Thymus (tissue), 11 donors: ENCODE results near the gene PITPNC1. TPM values are rescaled to one million over a fixed set of nuclear protein-coding genes. Genes with fewer than 3 reads are reported as not detected.

Source experiments
- DNase-seq, 9 donors: peaks; one replicate each; pipeline ENCODE4 v3.0.0-alpha.2; 2013; ENCODE audit warnings: low spot score in 9 of 9, low read depth in 6 of 9, missing footprints in 1 of 9
- H3K27ac ChIP-seq, 2 donors: one replicate each; pipeline ENCODE4 v1.5.1; 2013; ENCODE audit warnings: control low read depth in 1 of 2, low read depth in 1 of 2, low read length in 1 of 2, mild to moderate bottlenecking in 1 of 2, moderate library complexity in 1 of 2
- H3K27me3 ChIP-seq, 2 donors: one replicate each; pipeline ENCODE4 v1.5.1; 2013; ENCODE audit warnings: low read length in 1 of 2; ENCODE audit not compliant: control insufficient read depth in 2 of 2, insufficient read depth in 1 of 2
- H3K36me3 ChIP-seq, 2 donors: one replicate each; pipeline ENCODE4 v1.5.1; 2013; ENCODE audit warnings: low read length in 1 of 2, mild to moderate bottlenecking in 1 of 2, moderate library complexity in 1 of 2; ENCODE audit not compliant: control insufficient read depth in 2 of 2, insufficient read depth in 2 of 2
- H3K4me1 ChIP-seq, 2 donors: one replicate each; pipeline ENCODE4 v1.5.1; 2013; ENCODE audit warnings: low read length in 2 of 2; ENCODE audit not compliant: control insufficient read depth in 2 of 2, insufficient read depth in 2 of 2
- H3K4me3 ChIP-seq, 2 donors: one replicate each; pipeline ENCODE4 v1.5.1; 2013; ENCODE audit warnings: low read length in 2 of 2, control low read depth in 1 of 2, mild to moderate bottlenecking in 1 of 2
- H3K9me3 ChIP-seq, 2 donors: one replicate each; pipeline ENCODE4 v1.5.1; 2013; ENCODE audit warnings: low read length in 1 of 2, mild to moderate bottlenecking in 1 of 2; ENCODE audit not compliant: control insufficient read depth in 2 of 2, insufficient read depth in 1 of 2
- WGBS: extraction: QIAGEN DNeasy Blood & Tissue Kit; methylation state at CpG from one replicate; pipeline ENCODE4 v1.1.7; 2013; 5-methylcytosine and 5-hydroxymethylcytosine counted together
- polyA plus RNA-seq: library from polyadenylated mRNA; stranded (reverse); fragments of 200-250 nt; gene quantifications from one replicate; pipeline ENCODE4 v1.2.3, GENCODE V29; 2013
- total RNA-seq: library from RNA; stranded (reverse); fragments of 120-200 nt; gene quantifications from one replicate; pipeline ENCODE4 v1.2.4, GENCODE V29; 2013
- donor health status: healthy.

The PITPNC1 gene
- total and polyA plus RNA-seq, 2 donors: 26.0 to 27.0 TPM

DNA sequence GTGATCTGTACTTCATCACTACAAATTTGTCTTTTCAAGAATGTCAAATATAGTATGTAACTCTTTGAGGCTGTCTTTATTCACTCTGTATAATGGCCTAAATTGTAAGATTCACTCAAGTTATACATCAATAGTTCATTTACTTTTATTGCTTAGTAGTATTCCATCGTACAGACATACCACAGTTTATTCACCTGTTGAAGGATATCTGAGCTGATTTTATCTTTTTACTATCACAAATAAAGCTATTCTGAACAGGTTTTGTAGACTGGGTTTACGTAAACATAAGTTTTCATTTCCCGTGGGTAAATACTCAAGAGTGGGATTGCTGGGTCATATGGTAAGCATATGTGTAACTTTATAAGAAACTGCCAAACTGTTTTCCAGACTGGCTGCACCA, 29.3 kb upstream of the PITPNC1 start:
- Histone ChIP-seq H3K4me1 (no peaks in the 10 kb centered on the region), H3K27me3 (no peaks in the 10 kb centered on the region), H3K27ac (no peak overlapping the region), H3K9me3 (no peaks in the 10 kb centered on the region), H3K36me3 (peaks cover 27 to 75% of the 10 kb centered on the region in 2 donors), H3K4me3 (no peak overlapping the region)
- DNase-seq: no peak
- WGBS: over 99% methylated on average over 3 of the region's 3 CpGs

DNA sequence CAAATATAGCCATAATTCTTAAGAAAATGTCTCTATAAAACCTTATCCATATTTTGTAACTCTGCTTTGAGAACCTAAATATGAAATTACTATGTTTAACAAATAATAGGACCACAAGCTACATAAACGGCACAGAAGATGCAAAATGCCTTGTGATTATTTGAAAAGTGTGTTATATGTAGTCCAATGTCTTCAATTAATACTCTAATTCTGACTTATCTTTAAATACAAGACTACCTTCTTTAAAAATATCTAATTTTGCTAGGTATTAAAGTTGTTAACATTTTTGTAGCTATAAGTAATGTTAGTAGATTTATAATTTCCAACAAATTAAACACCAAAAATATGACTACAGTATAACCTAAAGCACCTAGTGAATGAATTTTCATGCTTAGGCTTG, 27.7 kb upstream of the PITPNC1 start:
- no peaks in the 10 kb centered on the region for H3K9me3 ChIP-seq
- H3K36me3 ChIP-seq: peaks cover 27 to 77% of the 10 kb centered on the region in 2 donors
- no peaks in the 10 kb centered on the region for H3K27me3 ChIP-seq
- DNase-seq: no peak
- 100% methylated on average over 1 of the region's 1 CpG for WGBS
- no peak overlapping the region for H3K27ac ChIP-seq
- H3K4me3 ChIP-seq: no peak overlapping the region
- no peaks in the 10 kb centered on the region for H3K4me1 ChIP-seq

GRCh38 chr17:67353161-67353560, 23.9 kb upstream of the PITPNC1 start:
- DNase-seq: no peak
- Histone ChIP-seq H3K9me3 (no peaks in the 10 kb centered on the region), H3K4me3 (no peak overlapping the region), H3K36me3 (peaks cover 31 to 81% of the 10 kb centered on the region in 2 donors), H3K27ac (no peak overlapping the region), H3K4me1 (no peaks in the 10 kb centered on the region), H3K27me3 (no peaks in the 10 kb centered on the region)
- 93% methylated on average over 10 of the region's 10 CpGs for WGBS

GRCh38 chr17:67353929-67354574, 23.0 kb upstream of the PITPNC1 start:
- DNase-seq: no peak
- H3K27ac ChIP-seq: no peak overlapping the region
- H3K9me3 ChIP-seq: no peaks in the 10 kb centered on the region
- no peaks in the 10 kb centered on the region for H3K4me1 ChIP-seq
- WGBS: 98% methylated on average over 8 of the region's 8 CpGs
- no peaks in the 10 kb centered on the region for H3K27me3 ChIP-seq
- H3K36me3 ChIP-seq: peaks cover 25 to 74% of the 10 kb centered on the region in 2 donors
- no peak overlapping the region for H3K4me3 ChIP-seq

- Histone ChIP-seq H3K36me3 (peaks cover 22 to 65% of the 10 kb centered on the region in 2 donors), H3K9me3 (no peaks in the 10 kb centered on the region), H3K27ac (no peak overlapping the region), H3K27me3 (no peaks in the 10 kb centered on the region), H3K4me3 (no peak overlapping the region), H3K4me1 (no peaks in the 10 kb centered on the region)
- no peak for DNase-seq
- 95% methylated on average over 2 of the region's 2 CpGs for WGBS
Measured at GRCh38 chr17:67358612-67359011, 18.5 kb upstream of the PITPNC1 start.

GRCh38 chr17:67359960-67360791, 16.9 kb upstream of the PITPNC1 start:
- Histone ChIP-seq H3K36me3 (peaks cover 17 to 53% of the 10 kb centered on the region in 2 donors), H3K4me1 (peaks cover 2 to 8% of the 10 kb centered on the region in 2 donors), H3K9me3 (no peaks in the 10 kb centered on the region), H3K4me3 (no peak overlapping the region), H3K27me3 (no peaks in the 10 kb centered on the region), H3K27ac (no peak overlapping the region)
- DNase-seq: peak in 7 of 9 donors; percentile 17 to 75 (median 37)
- 55% methylated on average over 8 of the region's 8 CpGs for WGBS

GRCh38 chr17:67360880-67361279, 16.2 kb upstream of the PITPNC1 start:
- H3K27me3 ChIP-seq: no peaks in the 10 kb centered on the region
- no peak for DNase-seq
- H3K36me3 ChIP-seq: peaks cover 14 to 48% of the 10 kb centered on the region in 2 donors
- no peak overlapping the region for H3K4me3 ChIP-seq
- peaks cover 6 to 11% of the 10 kb centered on the region in 2 donors for H3K4me1 ChIP-seq
- WGBS: 97% methylated on average over 1 of the region's 1 CpG
- no peaks in the 10 kb centered on the region for H3K9me3 ChIP-seq
- no peak overlapping the region for H3K27ac ChIP-seq

- H3K27ac ChIP-seq: no peak overlapping the region
- no peak for DNase-seq
- H3K27me3 ChIP-seq: no peaks in the 10 kb centered on the region
- 97% methylated on average over 9 of the region's 9 CpGs for WGBS
- peaks cover 6 to 11% of the 10 kb centered on the region in 2 donors for H3K4me1 ChIP-seq
- no peak overlapping the region for H3K4me3 ChIP-seq
- peaks cover 13 to 40% of the 10 kb centered on the region in 2 donors for H3K36me3 ChIP-seq
- peaks cover 0 to 2% of the 10 kb centered on the region in 2 donors for H3K9me3 ChIP-seq
Measured at GRCh38 chr17:67362173-67362572, 14.9 kb upstream of the PITPNC1 start.
